CD4-positive, alpha-beta T cell treated with Interleukin-4 for 4 hours (primary cell): Measurements from ENCODE around the gene OR5AS1.
"Not testable (repeated sequence)": the region's sequence is repeated elsewhere in the genome, so short reads cannot be mapped to it uniquely, and the experiment has no call there.

Experiments
- DNase-seq: peaks from one replicate; pipeline ENCODE4 v3.0.0-alpha.2; 2020

The OR5AS1 gene

GRCh38 chr11:56027354-56027753, at the start of gene OR5AS1:
OR5AS1 (plus strand) TSS chr11:56027654; CDS start chr11:56030419, 2,765 bp downstream.
- no peak for DNase-seq

- DNase-seq: no peak
Observed at GRCh38 chr11:55994525-55994924, 32.9 kb upstream of the OR5AS1 start, which contains the start of gene OR5F1. OR5F1 (minus strand) TSS chr11:55994625; CDS start chr11:55994625, 0 bp downstream.

- DNase-seq: no peak
Observed at GRCh38 chr11:56010716-56011115, 16.7 kb upstream of the OR5AS1 start.

- DNase-seq: no peak
Observed at GRCh38 chr11:56013805-56014204, 13.6 kb upstream of the OR5AS1 start.

- no peak for DNase-seq
Observed at GRCh38 chr11:56045538-56045937, 18.1 kb downstream of the OR5AS1 start.

- no peak for DNase-seq
Observed at GRCh38 chr11:56048480-56048879, 21.0 kb downstream of the OR5AS1 start.

- no peak for DNase-seq
Observed at GRCh38 chr11:56049487-56049886, 22.0 kb downstream of the OR5AS1 start.

- not testable (repeated sequence) for DNase-seq
Observed at GRCh38 chr11:56056366-56056765, 28.9 kb downstream of the OR5AS1 start.

GRCh38 chr11:56057661-56058237, 30.3 kb downstream of the OR5AS1 start:
- DNase-seq: not testable (repeated sequence)

- not testable (repeated sequence) for DNase-seq
Observed at GRCh38 chr11:56058260-56058780, 30.9 kb downstream of the OR5AS1 start.

- DNase-seq: no peak
Observed at GRCh38 chr11:56066980-56067379, 39.5 kb downstream of the OR5AS1 start.
